ENCODE results near the gene WDR43.

DNA sequence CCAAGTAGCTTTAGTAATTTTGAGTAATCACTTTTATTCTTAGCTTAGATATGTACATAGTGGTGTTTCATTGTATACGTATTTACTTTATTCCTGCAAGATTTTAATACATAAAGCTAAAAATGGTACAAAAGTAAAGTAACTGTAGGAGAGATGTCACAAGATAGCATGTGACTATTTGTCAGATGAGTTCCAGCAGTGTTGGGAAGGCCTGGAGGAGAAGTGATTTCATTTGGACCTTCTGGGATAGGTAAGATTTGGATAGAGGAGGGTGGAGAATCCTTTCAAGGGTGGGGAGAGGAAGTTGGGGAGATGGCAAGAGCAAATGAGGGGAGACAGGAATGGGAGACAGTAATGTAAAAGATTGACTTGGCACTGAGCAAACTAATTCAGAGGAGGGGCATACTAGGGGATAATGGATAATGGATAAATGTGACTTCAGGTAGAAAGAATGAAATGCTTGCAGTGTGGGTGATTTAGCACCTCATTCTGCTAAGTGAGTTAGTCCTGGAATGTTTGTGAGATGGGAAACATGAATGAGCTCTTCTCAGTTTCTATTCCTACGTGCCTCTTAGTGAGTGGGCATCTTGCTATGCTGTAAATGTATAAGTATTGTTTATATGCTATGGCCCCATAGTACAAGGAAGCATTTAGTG is 10.5 kb downstream of the WDR43 start:
- TF ChIP-seq, protein P1, sequence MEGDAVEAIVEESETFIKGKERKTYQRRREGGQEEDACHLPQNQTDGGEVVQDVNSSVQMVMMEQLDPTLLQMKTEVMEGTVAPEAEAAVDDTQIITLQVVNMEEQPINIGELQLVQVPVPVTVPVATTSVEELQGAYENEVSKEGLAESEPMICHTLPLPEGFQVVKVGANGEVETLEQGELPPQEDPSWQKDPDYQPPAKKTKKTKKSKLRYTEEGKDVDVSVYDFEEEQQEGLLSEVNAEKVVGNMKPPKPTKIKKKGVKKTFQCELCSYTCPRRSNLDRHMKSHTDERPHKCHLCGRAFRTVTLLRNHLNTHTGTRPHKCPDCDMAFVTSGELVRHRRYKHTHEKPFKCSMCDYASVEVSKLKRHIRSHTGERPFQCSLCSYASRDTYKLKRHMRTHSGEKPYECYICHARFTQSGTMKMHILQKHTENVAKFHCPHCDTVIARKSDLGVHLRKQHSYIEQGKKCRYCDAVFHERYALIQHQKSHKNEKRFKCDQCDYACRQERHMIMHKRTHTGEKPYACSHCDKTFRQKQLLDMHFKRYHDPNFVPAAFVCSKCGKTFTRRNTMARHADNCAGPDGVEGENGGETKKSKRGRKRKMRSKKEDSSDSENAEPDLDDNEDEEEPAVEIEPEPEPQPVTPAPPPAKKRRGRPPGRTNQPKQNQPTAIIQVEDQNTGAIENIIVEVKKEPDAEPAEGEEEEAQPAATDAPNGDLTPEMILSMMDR (IDR thresholded peaks at IDR 0.05), result no peak
- no peak for TF ChIP-seq POLR2AphosphoS5 (IDR thresholded peaks at IDR 0.05)

All from stomach (tissue), 4 donors.